Liver (tissue), 9 donors: ENCODE data around the gene ANKRD17. TPM values are rescaled to one million over a fixed set of nuclear protein-coding genes. Genes with fewer than 3 reads are reported as not detected.

Experiments
- DNase-seq: peaks from one replicate; pipeline ENCODE4 v3.0.0-alpha.2; 2017; ENCODE audit warnings: low spot score
- H3K27ac ChIP-seq, 2 donors: one replicate each; pipeline ENCODE4 v1.7.0; 2013; ENCODE audit warnings: inconsistent platforms in 2 of 2, low read length in 2 of 2, control low read depth in 1 of 2, low read depth in 1 of 2, mild to moderate bottlenecking in 1 of 2
- H3K27me3 ChIP-seq, 4 donors: one replicate each; pipeline versions ENCODE4 v1.6.1 to v1.7.0; 2013; ENCODE audit warnings: low read length in 3 of 4, inconsistent platforms in 1 of 4, mild to moderate bottlenecking in 1 of 4, moderate library complexity in 1 of 4; ENCODE audit not compliant: control insufficient read depth in 4 of 4, insufficient read depth in 4 of 4
- H3K36me3 ChIP-seq, 4 donors: one replicate each; pipeline versions ENCODE4 v1.6.1 to v1.7.0; 2013; ENCODE audit warnings: low read length in 3 of 4, mild to moderate bottlenecking in 3 of 4, low read depth in 1 of 4, moderate library complexity in 1 of 4; ENCODE audit not compliant: control insufficient read depth in 4 of 4, insufficient read depth in 3 of 4
- H3K4me1 ChIP-seq, 4 donors: one replicate each; pipeline versions ENCODE4 v1.6.1 to v1.7.0; 2013; ENCODE audit warnings: low read length in 3 of 4, mild to moderate bottlenecking in 3 of 4, moderate library complexity in 1 of 4; ENCODE audit not compliant: control insufficient read depth in 4 of 4, insufficient read depth in 4 of 4
- H3K4me3 ChIP-seq, 3 donors: one replicate each; pipeline versions ENCODE4 v1.6.1 to v1.7.0; 2013; ENCODE audit warnings: low read length in 3 of 3, control low read depth in 1 of 3, low read depth in 1 of 3, mild to moderate bottlenecking in 1 of 3
- H3K9ac ChIP-seq, 2 donors: one replicate each; pipeline ENCODE4 v1.7.0; 2013; ENCODE audit warnings: low read length in 2 of 2, mild to moderate bottlenecking in 2 of 2, moderate library complexity in 2 of 2, control low read depth in 1 of 2, low read depth in 1 of 2
- H3K9me3 ChIP-seq, 4 donors: one replicate each; pipeline versions ENCODE4 v1.6.1 to v1.7.0; 2013; ENCODE audit warnings: low read length in 3 of 4; ENCODE audit not compliant: control insufficient read depth in 4 of 4
- ATF3 ChIP-seq: IDR thresholded peaks from 2 replicates; pipeline ENCODE4 v1.6.1; 2016; ENCODE audit warnings: antibody characterized with exemption
- CTCF ChIP-seq: fragments of 150-350 bp; IDR thresholded peaks from 2 replicates; pipeline ENCODE4 v1.5.1; 2017; ENCODE audit warnings: improper control_type of control experiment, low read depth, low read length; ENCODE audit not compliant: missing input control
- EGR1 ChIP-seq, 2 donors: IDR thresholded peaks; 2 replicates each; pipeline ENCODE4 v1.6.1; 2016 to 2018; ENCODE audit warnings: antibody characterized with exemption in 2 of 2, low read depth in 2 of 2
- FOXA1 ChIP-seq: IDR thresholded peaks from 2 replicates; pipeline ENCODE4 v1.6.1; 2016; ENCODE audit warnings: antibody characterized with exemption
- FOXA2 ChIP-seq: IDR thresholded peaks from 2 replicates; pipeline ENCODE4 v1.6.1; 2016; ENCODE audit warnings: antibody characterized with exemption
- GABPA ChIP-seq, 2 donors: IDR thresholded peaks in 1 of 2; conservative IDR thresholded peaks in 1 of 2; 2 replicates each; pipeline ENCODE4 v1.6.1; 2016; ENCODE audit warnings: antibody characterized with exemption in 2 of 2, mild to moderate bottlenecking in 1 of 2, moderate library complexity in 1 of 2
- HNF4A ChIP-seq, 2 donors: conservative IDR thresholded peaks; 2 replicates each; pipeline ENCODE4 v1.6.1; 2016; ENCODE audit warnings: antibody characterized with exemption in 2 of 2, mild to moderate bottlenecking in 2 of 2
- HNF4G ChIP-seq: IDR thresholded peaks from 2 replicates; pipeline ENCODE4 v1.6.1; 2016; ENCODE audit warnings: antibody characterized with exemption
- JUND ChIP-seq, 2 donors: IDR thresholded peaks; 2 replicates each; pipeline ENCODE4 v1.6.1; 2016; ENCODE audit warnings: antibody characterized with exemption in 2 of 2
- MAX ChIP-seq: IDR thresholded peaks from 2 replicates; pipeline ENCODE4 v1.6.1; 2016; ENCODE audit warnings: antibody characterized with exemption
- NR2F2 ChIP-seq: IDR thresholded peaks from 2 replicates; pipeline ENCODE4 v1.6.1; 2016; ENCODE audit warnings: antibody characterized with exemption
- REST ChIP-seq: IDR thresholded peaks from 2 replicates; pipeline ENCODE4 v1.6.1; 2016; ENCODE audit warnings: antibody characterized with exemption, mild to moderate bottlenecking
- RXRA ChIP-seq, 2 donors: IDR thresholded peaks; 2 replicates each; pipeline ENCODE4 v1.6.1; 2017 to 2018; ENCODE audit warnings: antibody characterized with exemption in 2 of 2, mild to moderate bottlenecking in 1 of 2
- SP1 ChIP-seq: IDR thresholded peaks from 2 replicates; pipeline ENCODE4 v1.6.1; 2018; ENCODE audit warnings: antibody characterized with exemption, mild to moderate bottlenecking
- TAF1 ChIP-seq: conservative IDR thresholded peaks from 2 replicates; pipeline ENCODE4 v1.6.1; 2016; ENCODE audit warnings: antibody characterized with exemption, mild to moderate bottlenecking
- YY1 ChIP-seq: IDR thresholded peaks from 2 replicates; pipeline ENCODE4 v1.6.1; 2016; ENCODE audit warnings: antibody characterized with exemption, mild to moderate bottlenecking
- ZBTB33 ChIP-seq: IDR thresholded peaks from 2 replicates; pipeline ENCODE4 v1.6.1; 2016; ENCODE audit warnings: antibody characterized with exemption
- whole genome bisulfite sequencing: extraction: QIAGEN DNeasy Blood & Tissue Kit; methylation state at CpG from one replicate; pipeline ENCODE4 v1.1.7; 2013; 5-methylcytosine and 5-hydroxymethylcytosine counted together
- polyA plus RNA-seq, 2 donors: library from polyadenylated mRNA; stranded (reverse) in 1 of 2; unstranded in 1 of 2; fragments of 200-250 nt in 1 of 2; fragments of >200 nt in 1 of 2; fragmentation: Nextera tagmentation in 1 of 2; extraction: Ambion mirVana in 1 of 2; gene quantifications; one replicate each; pipeline versions ENCODE4 v1.2.1 to v1.2.3, GENCODE V29; 2013 to 2015
- total RNA-seq, 2 donors: library from RNA; depleted of rRNA; stranded (reverse); fragments of >200 nt; gene quantifications; one replicate each; pipeline ENCODE4 v1.2.3, GENCODE V29; 2014
- donor health status: healthy.
- donor health status: healthy.
- donor health status: healthy.
- donor health status: healthy.
- donor health status: healthy.

ANKRD17 gene
- total and polyA plus RNA-seq, 4 donors, result 11.6 to 38.5 (median 19.7) TPM

GRCh38 chr4:73068491-73069337, 189.9 kb downstream of the ANKRD17 start:
- Histone ChIP-seq H3K9me3 (no peaks in the 10 kb centered on the region), H3K9ac (peak overlapping the region; percentile 88 to 90), H3K27ac (peak overlapping the region; percentile 95 to 99), H3K4me3 (peak overlapping the region; percentile 61 to 89 (median 84)), H3K36me3 (peaks cover 0 to 17% (median 3%) of the 10 kb centered on the region in 4 donors), H3K4me1 (peaks cover 0 to 14% (median under 1%) of the 10 kb centered on the region in 4 donors), H3K27me3 (no peaks in the 10 kb centered on the region)
- no peak for DNase-seq
- under 1% methylated on average over 27 of the region's 27 CpGs for WGBS
- TF ChIP-seq NR2F2 (peak; percentile 35), YY1 (peak; percentile 93), REST (no peak), RXRA (IDR thresholded peaks at IDR 0.05) (no peak), SP1 (no peak), JUND (IDR thresholded peaks at IDR 0.05) (no peak), FOXA2 (no peak), GABPA (IDR thresholded peaks at IDR 0.05 in 1 of 2, conservative IDR thresholded peaks at IDR 0.05 in 1 of 2) (peak in 1 of 2 donors; percentile 33), HNF4G (no peak), EGR1 (IDR thresholded peaks at IDR 0.05; ENCODE audit: low read depth in 2 of 2) (no peak), TAF1 (peak; percentile 72), MAX (peak; percentile 39), ZBTB33 (no peak)

GRCh38 chr4:73067971-73068394, 190.6 kb downstream of the ANKRD17 start:
- H3K4me1 ChIP-seq, result peaks cover 0 to 14% (median under 1%) of the 10 kb centered on the region in 4 donors
- no peaks in the 10 kb centered on the region for H3K27me3 ChIP-seq
- H3K36me3 ChIP-seq, result peaks cover 0 to 14% (median 5%) of the 10 kb centered on the region in 4 donors
- peak overlapping the region; percentile 61 to 89 (median 84) for H3K4me3 ChIP-seq
- peak overlapping the region; percentile 95 to 99 for H3K27ac ChIP-seq
- DNase-seq, result no peak
- WGBS, result 55% methylated on average over 4 of the region's 4 CpGs
- no peaks in the 10 kb centered on the region for H3K9me3 ChIP-seq
- TF ChIP-seq RXRA (IDR thresholded peaks at IDR 0.05) (no peak), EGR1 (IDR thresholded peaks at IDR 0.05; ENCODE audit: low read depth in 2 of 2) (no peak), JUND (IDR thresholded peaks at IDR 0.05) (no peak), MAX (no peak), HNF4A (conservative IDR thresholded peaks at IDR 0.05) (no peak), REST (no peak), HNF4G (no peak), FOXA1 (no peak), ATF3 (no peak), CTCF (no peak)
- H3K9ac ChIP-seq, result peak overlapping the region; percentile 88 to 90
